HG03558 (cell line): Measurements from ENCODE around the gene CAB39.

Experiments
- ATAC-seq: cut with Tn5 transposase; IDR thresholded peaks from one replicate; pipeline ENCODE4 v1.9.1; 2021; ENCODE audit warnings: moderate number of reproducible peaks; ENCODE audit not compliant: unreplicated experiment; ENCODE audit errors: extremely low read depth

Gene CAB39

DNA sequence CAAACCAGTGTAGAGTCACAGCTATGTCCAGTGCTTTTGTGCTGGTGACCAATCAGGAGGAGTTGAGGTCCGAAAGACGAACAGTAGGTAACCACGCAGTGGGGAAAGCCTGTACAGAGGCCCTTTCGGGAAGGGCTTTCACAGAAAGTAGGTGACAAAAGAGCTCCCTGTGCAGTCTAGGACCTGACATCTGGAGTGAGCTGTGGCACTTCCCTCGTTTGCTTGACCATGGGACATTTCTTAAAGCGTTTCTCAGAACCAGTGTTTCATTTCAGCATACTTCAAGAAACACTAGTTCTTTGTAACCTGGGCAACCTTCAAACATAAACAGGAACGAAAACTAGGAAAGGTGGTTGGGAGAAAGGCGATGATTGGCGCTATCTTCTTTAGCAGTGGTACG lies 96.4 kb downstream of the CAB39 start:
- ATAC-seq, result no peak

DNA sequence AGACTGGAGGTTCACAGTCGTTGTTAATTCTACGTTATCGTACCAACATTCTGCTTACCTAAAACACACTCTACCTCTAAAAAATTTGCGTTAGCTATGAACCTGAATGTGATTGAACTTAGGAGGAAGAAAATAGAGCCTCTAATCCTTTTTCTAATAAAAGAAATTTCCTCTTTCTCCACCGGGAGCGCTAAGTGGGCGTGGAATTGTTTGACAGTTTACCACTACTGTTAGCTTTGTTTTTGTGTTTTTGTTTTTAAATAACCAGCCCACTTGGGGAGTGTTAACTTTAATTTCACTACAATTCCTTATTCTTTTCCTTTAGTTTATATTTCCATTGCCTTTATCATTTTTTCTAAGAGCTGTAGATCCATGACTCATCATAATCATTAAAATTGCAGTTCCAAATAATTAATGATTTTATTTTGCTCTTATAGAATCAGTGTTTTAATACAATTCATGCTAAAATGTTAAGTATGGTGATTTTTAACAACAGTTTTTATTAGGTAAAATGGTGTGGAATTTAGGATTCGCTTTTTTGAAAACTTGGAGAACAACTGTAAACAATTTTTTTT lies 97.1 kb downstream of the CAB39 start:
- ATAC-seq, result no peak

DNA sequence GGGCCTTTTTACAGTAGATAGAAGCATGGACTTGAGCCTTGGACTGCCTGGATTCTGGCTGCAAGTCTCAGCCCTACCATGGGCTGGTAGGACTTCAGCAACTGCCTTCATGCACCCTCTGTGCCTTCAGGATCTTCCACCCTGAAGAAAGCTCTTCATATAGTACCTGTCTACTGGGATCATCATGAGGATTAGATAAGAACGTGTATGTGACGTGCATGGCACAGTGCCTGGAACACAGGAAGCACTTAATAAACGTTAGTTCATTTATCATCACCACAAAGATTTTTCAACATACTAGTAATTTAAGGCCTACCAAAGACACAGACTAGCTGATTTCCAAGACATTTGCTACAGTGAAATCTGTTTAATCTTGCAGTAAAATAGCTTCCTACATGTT lies 98.9 kb downstream of the CAB39 start:
- ATAC-seq, result no peak

DNA sequence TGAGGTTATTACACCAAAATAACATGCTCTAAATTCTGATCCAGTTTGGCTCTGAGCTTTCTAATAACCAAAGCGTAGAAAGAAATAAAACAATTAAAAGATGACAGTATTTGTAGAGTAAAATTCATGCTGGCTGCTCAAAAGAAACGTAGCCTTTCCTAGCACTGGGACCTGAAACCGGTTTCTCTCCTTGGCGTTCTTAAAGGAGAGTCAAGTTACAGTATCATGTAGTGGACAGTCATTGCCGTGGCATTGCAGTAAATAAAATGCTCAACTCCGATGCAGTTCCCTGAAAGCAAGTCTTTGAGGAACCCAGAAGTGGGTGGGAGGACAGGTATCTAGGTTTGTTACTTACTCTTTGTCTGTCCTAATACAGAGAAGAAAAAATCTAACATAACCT lies 99.4 kb downstream of the CAB39 start:
- no peak for ATAC-seq

DNA sequence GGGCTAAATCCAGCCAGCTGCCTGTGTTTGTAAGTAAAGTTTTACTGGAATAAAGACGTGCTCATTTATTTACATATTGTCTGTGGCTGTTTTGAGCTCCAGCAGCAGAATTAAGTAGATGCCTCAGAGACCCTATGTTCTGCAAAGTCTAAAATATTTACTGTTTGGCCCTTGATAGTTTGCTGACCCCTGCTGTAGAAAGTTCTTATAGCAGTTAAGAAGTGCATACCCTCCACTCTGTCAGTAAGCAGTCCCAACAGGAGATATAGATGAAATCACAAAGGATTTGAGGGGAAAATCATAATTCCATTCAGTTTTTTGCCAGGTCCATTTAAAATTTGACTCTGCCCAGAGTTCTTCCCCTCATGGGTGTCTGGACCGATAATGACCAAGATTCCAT lies 102.0 kb downstream of the CAB39 start:
- ATAC-seq, result no peak

DNA sequence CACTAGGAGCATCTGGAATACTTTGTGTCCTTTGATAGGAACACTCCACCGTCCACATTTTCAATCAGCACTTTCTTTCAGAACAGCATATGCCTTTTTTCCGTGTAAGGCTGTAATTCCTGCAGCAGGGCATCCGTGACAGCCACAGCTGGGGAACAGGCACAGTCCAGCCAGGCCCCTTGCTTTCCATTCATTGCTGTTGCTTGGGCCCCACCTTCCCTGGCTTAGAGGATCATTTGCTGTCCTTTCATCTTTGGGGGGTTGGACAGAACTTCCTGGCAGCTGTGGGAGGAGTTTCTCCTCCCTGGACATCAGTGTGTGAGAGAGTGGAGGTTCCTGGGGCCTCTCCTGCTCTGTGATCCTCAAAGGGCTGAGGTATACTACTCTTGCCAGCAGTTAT lies 102.4 kb downstream of the CAB39 start:
- no peak for ATAC-seq

DNA sequence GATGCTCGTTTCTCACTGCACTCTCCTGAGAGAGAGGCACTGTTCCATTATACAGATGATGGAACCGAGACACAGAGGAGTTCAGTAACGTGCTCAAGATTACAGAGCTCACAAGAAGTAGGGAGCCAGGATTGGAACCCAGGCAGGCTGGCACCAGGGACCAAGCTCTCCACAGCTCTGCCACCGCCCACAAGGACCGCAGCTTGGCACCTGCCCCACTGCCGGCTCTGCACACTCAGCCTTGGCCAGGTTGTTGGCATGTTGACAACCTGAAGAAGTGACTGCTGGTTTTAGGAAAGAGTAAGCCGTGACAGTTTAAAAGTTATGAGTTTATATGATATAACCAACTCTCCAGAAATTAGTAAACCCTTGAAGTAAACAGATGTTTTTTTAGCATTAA lies 104.1 kb downstream of the CAB39 start:
- no peak for ATAC-seq

DNA sequence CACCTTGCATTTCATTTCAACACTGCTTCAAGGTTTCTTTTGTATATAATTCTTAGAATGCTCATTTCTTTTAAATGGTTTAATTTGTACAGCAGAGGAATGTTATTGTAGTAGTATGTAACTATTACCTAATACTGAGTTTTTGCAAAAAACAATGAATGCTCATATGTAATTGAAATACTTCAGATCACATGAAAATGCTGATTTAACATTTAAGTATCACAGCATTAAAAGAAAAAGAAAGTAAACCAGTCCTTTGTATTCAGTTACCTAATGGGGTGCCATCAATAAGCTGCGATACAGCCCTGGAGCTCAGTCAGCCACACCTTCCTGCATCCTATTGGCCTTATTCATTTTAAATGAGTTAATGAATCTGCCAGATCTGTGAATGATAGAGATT lies 106.8 kb downstream of the CAB39 start:
- ATAC-seq, result no peak

DNA sequence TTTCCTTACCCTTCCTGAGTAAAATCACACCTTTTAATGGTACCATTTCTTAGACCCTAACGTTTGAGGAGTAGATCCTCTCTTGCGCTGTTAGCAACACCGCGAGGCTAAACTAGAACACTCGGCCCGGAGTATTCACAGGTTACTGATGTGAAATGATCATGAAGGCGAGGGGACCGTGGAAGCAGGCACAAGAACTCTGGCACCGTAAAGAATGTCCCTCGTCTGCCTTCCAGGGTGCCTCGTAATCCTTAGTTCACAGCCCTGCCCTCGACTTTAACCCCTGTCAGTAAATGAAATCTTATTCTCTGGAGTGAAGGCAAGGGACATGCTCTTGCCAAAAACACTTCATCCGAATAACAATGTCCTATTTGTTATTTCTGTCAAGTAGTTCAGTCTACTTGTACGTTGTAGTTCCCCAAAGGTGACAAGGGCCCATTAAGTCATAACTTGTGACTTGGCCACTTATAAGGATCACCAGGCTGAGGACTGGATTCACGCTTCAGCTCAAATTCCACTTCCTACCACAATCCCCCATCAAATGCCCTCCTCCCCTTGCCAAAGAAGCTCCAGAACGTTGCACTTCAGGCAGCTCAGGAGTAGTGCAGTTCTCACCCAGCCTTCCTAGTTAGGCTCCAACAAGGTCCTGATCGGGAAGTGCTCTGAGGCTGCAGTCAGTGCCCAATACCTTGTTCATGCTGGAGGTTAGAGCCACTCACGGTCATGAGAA lies 108.8 kb downstream of the CAB39 start:
- no peak for ATAC-seq

DNA sequence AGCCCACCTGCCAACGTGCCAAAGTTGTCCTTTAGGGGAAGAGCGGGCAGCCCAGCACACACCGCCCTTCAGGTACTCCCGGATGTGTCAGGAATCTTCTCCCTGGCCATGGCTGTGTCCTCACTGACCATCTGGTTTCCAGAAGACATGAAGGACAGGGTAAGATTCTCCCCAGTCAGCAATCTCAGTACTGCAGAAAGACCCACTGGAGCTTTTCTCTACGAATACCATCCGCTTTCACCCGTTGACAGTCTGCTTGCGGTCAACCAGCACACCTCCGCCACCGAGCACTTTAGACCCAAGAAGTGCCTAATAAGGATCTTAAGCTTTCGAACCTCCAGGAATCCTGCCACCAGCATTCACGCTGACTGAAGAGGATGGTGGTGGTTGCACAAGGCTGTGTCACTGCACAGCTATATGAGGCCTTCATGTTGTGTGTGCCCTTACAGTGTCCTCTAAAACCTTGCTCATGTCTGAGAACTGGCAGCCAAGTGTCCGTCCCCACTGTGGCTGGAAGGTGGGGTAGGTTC lies 109.4 kb downstream of the CAB39 start:
- no peak for ATAC-seq

DNA sequence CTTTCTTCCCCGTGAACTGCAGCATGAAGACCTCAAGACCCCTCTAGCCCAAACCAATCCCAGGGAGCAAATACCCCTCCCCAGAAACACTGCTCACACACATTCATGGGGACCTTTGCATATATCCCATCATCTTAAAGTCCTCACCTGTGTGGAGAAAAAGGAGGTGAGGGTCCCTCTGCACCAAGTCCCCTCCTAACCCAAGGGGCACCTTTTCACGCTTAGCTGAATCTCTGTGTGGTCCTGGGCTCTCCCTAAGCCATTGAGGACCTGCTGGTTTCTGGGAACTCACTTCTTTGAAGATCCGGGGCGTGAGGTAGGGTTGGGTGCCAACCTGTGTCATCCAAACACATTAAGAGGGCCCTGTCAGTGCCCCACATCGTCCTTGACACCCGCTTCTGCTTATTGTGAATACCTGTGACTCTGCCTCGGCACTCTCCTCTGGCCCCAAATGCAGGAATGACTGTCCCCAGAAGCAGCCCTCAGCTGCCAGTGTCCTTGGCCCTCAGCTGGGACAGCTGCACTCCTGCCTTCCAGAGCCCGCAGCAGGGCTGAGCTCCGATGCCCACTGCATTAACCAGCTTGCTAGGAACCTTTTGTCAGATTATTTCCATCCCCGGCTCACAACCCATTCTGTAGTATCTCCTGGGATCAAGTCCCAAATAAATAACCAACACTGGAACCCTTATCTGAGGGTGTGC lies 110.8 kb downstream of the CAB39 start:
- no peak for ATAC-seq

DNA sequence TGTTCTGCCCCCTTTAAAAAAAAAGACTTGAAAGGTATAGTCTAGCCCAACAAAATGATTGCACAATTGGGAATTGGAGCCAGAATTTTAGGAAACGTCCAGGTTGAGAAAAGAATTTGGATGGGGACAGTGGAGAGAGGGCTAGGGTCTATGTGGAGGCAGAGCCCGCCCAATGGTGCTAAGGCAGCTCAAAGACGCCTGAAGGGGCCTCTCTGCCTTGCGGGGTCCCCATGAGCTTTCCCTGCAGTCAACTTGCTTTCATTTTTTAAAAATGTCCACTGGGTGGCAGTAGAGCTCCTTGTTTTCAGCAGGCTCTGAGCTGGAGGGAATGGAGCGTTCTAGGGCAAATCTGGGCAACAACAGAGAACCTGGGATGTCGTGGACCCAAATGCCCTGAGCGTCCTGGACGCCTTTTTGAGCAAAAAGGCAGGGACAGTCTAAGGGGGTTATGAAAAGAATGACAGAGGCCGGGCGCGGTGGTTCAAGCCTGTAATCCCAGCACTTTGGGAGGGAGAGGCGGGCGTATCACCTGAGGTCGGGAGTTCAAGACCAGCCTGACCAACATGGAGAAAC lies 111.8 kb downstream of the CAB39 start:
- ATAC-seq, result no peak

DNA sequence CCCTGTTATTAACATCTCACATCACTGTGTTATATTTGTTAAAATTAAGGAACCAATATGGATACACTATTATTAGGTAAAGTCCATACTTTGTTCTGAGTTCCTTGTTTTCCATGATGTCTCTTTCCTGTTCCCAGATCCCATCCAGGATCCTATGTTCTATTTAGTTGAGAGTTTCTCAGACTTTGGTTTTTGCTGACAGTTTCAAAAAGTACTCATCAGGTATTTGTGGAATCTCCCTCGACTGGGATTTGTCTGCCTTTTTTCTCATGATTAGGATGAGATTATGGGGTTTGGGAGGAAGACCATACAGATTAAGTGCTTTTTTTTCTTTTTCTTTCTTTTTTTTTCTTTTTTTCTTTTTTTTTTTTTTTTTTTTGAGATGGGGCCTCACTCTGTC lies 112.7 kb downstream of the CAB39 start:
- no peak for ATAC-seq

DNA sequence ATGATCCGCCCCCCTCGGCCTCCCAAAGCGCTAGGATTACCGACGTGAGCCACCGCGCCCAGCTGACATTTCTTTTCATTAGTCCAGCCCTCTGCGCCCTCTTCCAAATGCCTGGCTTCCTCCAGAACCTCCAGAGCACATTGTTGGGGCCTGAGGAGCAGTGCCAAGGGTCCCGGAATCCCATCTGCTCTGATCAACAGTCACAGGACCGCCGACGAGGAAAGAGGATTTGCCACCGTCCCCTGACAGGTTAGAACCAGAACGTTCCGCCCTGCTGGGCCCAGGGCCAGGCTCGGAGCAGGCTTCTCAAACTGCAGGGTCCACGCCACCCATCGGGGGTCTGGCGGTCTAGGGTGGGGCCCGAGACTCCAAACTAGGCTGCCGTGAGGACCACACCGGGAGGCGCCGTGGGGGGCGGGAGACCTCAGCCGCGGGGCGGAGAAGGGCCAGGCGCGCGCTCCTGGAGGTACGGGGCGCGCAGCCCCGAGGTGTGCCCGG lies 115.2 kb downstream of the CAB39 start:
- ATAC-seq, result no peak

DNA sequence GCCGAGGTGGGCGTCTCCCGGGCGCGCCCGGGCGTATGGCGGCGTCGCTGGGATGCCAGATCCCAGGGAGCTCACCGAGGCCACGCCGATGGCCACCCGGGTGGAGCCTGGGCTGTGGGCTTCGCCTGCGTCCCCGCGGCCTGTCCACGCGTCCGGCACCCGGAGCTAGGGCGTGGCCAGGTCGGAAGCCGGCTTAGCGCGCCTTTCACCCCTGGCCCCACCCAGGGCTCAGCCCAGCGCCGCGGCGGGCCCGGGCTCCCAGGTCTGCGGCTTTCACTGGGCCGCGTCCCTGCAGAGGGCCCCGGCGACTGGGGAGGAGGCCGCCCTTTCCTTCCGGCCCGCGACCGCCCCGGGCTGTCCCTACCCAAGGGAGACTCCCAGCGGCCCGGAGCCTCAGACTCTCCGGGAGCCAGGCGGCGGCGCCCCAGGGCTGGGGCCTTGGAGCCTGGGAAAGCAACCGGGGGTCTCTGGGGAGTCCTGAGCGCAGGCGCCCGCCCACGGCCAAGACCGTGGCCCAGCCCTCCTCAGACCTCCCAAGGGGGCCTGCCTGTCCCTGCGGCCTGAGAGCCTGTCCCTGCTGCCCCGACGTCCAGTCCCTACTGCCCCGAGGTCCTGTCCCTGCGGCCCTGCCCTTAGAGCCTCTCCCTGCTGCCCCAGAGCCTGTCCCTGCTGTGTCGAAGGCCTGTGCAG lies 115.8 kb downstream of the CAB39 start:
- no peak for ATAC-seq

DNA sequence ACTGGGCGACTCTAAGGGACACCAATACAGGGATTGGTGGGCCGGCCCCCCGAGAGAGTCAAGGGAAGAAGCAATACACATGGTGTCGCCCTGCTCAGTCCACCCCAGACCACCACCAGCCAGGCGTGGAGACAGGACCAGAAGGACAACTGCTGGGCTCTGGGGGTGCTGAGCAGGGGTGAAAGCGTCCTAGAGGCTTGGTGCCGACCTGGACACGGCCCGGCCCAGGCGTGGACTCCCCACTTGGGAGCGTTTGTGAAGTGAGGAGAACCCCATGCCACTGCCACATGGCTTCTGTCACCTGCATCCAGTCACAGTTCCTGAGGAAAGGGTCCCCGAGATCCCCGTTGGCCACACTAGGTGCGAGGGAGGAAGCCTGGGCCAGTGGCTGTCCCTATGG lies 116.7 kb downstream of the CAB39 start:
- ATAC-seq, result no peak

DNA sequence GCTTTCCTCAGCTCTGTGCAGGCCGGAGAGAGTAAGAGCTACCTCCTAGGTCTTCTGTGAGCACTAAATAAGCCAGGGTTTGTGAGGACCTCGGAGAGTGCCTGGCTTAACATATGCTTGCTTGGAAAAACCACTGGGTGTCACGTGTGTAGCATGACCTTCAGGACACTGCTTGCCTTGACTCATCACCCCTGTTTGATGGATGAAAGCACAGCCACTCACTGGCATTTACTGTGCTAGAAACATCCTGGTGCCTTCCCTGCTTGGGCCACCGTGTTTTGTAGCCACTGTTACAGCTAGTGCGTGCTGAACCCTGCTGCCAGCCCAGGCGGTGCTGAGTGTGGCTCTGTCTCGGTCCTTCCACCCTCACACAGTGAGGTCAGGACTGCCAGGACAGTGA lies 117.3 kb downstream of the CAB39 start:
- no peak for ATAC-seq

DNA sequence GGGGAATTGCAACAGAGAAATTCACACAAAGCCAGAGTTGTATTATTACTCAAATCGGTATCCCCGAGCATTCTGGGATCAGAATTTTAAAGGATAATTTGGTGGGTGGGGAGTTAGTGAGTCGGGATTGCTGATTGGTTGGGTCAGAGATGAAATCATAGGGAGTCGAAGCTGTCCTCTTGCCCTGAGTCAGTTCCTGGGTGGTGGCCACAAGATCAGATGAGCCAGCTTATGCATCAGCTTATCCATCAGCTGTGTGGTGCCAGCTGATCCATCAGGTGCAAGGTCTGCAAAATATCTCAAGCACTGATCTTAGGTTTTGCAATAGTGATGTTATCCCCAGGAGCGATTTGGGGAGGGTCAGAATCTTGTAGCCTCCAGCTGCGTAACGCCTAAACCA lies 117.8 kb downstream of the CAB39 start:
- no peak for ATAC-seq

DNA sequence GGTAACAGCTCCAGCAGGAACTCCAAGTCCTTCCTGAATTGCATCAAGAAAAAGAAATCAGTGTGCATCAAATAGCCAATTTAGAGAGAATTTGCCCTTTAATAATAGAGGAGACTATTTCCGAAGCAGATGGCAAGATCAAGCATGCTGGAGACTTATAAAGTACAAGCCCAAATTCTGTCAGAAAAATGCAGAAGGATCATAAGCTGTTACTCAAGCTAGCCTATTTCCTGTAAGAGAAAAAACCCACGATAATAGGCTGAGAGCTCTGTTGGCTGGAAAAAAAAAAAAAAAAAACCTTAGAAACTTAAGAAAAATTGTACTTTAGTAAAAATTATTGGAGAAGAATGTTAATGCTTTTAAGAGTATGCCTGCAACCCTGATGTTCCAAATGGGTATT lies 127.7 kb downstream of the CAB39 start:
- no peak for ATAC-seq

DNA sequence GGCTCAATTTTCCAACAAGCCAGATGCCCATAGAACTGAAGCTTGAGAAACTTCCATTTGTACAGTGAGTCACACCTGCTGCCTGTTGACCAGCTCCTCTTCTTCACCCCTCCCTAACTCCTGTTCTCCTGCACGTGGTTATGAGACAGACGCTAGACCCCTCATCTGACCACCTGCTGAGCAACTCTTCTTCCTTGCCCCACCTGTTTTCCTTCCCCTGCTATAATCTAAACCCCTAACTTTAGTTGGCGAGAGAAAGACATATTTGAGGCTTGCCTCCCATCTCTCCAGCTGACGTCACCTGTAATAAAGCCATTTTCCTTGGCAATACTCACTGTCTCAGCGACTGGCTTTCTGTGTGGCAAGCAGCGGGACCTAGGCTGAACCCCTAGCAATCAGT lies 129.8 kb downstream of the CAB39 start:
- ATAC-seq, result no peak
